D721Med (cell line): ENCODE data around the gene HHIP.

ENCODE experiments used
- DNase-seq: peaks from one replicate; pipeline ENCODE4 v3.0.0; 2011; ENCODE audit warnings: low spot score; ENCODE audit not compliant: insufficient read length
- FAIRE-seq: peaks from 2 replicates; lab custom pipeline; 2011; peaks lifted over from hg19 to GRCh38; lab: Jason Lieb, UNC
- CTCF ChIP-seq: IDR thresholded peaks from 2 replicates; pipeline ENCODE4 v1.5.1; 2012; ENCODE audit warnings: mild to moderate bottlenecking, control low read depth; ENCODE audit not compliant: insufficient read depth; ENCODE audit errors: missing control alignments

Gene HHIP

GRCh38 chr4:144627663-144628076 lies 18.3 kb upstream of the HHIP start:
- DNase-seq (no peak), FAIRE-seq (peak; percentile 38)
- TF ChIP-seq CTCF = no peak

- no peak for FAIRE-seq
- TF ChIP-seq CTCF = no peak
- DNase-seq = no peak
These were observed 12.7 kb upstream of the HHIP start for GRCh38 chr4:144633215-144633614.

GRCh38 chr4:144634978-144635747 lies 10.8 kb upstream of the HHIP start:
- DNase-seq (no peak), FAIRE-seq (no peak)
- no peak for TF ChIP-seq CTCF

GRCh38 chr4:144644368-144645101 lies 1.4 kb upstream of the HHIP start:
- TF ChIP-seq CTCF = no peak
- no peak for DNase-seq
- FAIRE-seq = peak; percentile 48

GRCh38 chr4:144645102-144645630 lies 790 bp upstream of the HHIP start:
- TF ChIP-seq CTCF = no peak
- no peak for FAIRE-seq

GRCh38 chr4:144646523-144647094 lies 653 bp downstream of the HHIP start:
- TF ChIP-seq CTCF = no peak
- FAIRE-seq (no peak), DNase-seq (no peak)

More at GRCh38 chr4:144645102-144645630, 790 bp upstream of the HHIP start:
- no peak for DNase-seq
